Measurements from ENCODE around the gene RNASEH2B. TPM values are rescaled to one million over a fixed set of nuclear protein-coding genes. Genes with fewer than 3 reads are reported as not detected.
A peak's percentile ranks its signal among the peaks of the same experiment; 100 is the strongest.

The RNASEH2B gene
- total and polyA plus RNA-seq, 2 of the 13 experiments (the other 11 are each of a cell fraction or from before 2014, with no cell fraction given) = 17.2 to 55.4 TPM

DNA sequence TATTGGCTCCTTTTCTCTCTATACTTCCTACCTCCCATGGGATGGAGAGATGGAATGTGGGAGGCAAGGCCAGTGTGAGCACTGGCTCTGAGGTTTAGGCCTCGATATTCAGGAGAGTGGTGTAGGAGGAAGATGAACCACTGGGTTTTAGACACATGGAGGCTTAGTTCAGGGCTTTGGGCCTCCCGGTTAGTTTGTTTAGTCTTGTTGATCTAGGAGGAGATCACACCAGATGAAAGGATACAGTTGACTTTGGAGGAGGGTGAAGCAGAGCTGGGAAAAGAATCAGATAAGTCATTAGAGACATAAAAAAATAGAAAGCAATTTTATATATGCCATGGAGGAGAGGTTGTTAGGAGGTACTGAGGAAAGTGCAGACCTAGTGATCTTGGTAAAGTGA lies 30.9 kb downstream of the RNASEH2B start (continued):
- TF ChIP-seq, protein P1, sequence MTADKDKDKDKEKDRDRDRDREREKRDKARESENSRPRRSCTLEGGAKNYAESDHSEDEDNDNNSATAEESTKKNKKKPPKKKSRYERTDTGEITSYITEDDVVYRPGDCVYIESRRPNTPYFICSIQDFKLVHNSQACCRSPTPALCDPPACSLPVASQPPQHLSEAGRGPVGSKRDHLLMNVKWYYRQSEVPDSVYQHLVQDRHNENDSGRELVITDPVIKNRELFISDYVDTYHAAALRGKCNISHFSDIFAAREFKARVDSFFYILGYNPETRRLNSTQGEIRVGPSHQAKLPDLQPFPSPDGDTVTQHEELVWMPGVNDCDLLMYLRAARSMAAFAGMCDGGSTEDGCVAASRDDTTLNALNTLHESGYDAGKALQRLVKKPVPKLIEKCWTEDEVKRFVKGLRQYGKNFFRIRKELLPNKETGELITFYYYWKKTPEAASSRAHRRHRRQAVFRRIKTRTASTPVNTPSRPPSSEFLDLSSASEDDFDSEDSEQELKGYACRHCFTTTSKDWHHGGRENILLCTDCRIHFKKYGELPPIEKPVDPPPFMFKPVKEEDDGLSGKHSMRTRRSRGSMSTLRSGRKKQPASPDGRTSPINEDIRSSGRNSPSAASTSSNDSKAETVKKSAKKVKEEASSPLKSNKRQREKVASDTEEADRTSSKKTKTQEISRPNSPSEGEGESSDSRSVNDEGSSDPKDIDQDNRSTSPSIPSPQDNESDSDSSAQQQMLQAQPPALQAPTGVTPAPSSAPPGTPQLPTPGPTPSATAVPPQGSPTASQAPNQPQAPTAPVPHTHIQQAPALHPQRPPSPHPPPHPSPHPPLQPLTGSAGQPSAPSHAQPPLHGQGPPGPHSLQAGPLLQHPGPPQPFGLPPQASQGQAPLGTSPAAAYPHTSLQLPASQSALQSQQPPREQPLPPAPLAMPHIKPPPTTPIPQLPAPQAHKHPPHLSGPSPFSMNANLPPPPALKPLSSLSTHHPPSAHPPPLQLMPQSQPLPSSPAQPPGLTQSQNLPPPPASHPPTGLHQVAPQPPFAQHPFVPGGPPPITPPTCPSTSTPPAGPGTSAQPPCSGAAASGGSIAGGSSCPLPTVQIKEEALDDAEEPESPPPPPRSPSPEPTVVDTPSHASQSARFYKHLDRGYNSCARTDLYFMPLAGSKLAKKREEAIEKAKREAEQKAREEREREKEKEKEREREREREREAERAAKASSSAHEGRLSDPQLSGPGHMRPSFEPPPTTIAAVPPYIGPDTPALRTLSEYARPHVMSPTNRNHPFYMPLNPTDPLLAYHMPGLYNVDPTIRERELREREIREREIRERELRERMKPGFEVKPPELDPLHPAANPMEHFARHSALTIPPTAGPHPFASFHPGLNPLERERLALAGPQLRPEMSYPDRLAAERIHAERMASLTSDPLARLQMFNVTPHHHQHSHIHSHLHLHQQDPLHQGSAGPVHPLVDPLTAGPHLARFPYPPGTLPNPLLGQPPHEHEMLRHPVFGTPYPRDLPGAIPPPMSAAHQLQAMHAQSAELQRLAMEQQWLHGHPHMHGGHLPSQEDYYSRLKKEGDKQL (CRISPR knock-in tag; IDR thresholded peaks at IDR 0.05; ENCODE audit: low read depth) = no peak
- TF ChIP-seq, protein P2, sequence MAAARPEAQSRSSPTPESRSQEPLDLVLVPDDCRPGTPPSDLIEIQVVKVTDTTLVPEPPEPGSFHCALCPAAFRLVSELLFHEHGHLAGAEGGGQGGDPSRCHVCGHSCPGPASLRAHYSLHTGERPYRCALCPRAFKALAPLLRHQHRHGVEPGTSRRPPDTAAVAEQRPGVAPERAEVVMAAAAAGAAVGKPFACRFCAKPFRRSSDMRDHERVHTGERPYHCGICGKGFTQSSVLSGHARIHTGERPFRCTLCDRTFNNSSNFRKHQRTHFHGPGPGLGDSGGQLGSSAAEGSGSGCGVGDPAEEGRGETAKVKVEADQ (CRISPR knock-in tag; IDR thresholded peaks at IDR 0.05; ENCODE audit: borderline replicate concordance) = no peak
- TF ChIP-seq POGZ (CRISPR knock-in tag; IDR thresholded peaks at IDR 0.05) (peak; percentile 68), SUZ12 (IDR thresholded peaks at IDR 0.05; ENCODE audit: low read depth, low read length) (no peak), POLR2A (IDR thresholded peaks at IDR 0.05; ENCODE audit: insufficient read depth in 1 of 2, low read depth in 2 of 2, low read length in 2 of 2) (no peak), CENPT (CRISPR knock-in tag; IDR thresholded peaks at IDR 0.05; ENCODE audit: low read depth) (no peak), ZNF564 (CRISPR knock-in tag; IDR thresholded peaks at IDR 0.05) (no peak), ISX (CRISPR knock-in tag; conservative IDR thresholded peaks at IDR 0.05) (no peak), TOE1 (CRISPR knock-in tag; IDR thresholded peaks at IDR 0.05) (no peak), ZFY (CRISPR knock-in tag; IDR thresholded peaks at IDR 0.05) (0 out of 2 replicates have a peak, but pooled peaks have one; percentile 16), IKZF1 (IDR thresholded peaks at IDR 0.05) (no peak), PITX1 (CRISPR knock-in tag; IDR thresholded peaks at IDR 0.05) (peak; percentile 59; the same call in 1 of the 2 replicates), CAMTA2 (CRISPR knock-in tag; IDR thresholded peaks at IDR 0.05; ENCODE audit: borderline replicate concordance) (no peak), MBD4 (IDR thresholded peaks at IDR 0.05; ENCODE audit: borderline replicate concordance, low read length) (no peak)
- TF ChIP-seq, protein P3, sequence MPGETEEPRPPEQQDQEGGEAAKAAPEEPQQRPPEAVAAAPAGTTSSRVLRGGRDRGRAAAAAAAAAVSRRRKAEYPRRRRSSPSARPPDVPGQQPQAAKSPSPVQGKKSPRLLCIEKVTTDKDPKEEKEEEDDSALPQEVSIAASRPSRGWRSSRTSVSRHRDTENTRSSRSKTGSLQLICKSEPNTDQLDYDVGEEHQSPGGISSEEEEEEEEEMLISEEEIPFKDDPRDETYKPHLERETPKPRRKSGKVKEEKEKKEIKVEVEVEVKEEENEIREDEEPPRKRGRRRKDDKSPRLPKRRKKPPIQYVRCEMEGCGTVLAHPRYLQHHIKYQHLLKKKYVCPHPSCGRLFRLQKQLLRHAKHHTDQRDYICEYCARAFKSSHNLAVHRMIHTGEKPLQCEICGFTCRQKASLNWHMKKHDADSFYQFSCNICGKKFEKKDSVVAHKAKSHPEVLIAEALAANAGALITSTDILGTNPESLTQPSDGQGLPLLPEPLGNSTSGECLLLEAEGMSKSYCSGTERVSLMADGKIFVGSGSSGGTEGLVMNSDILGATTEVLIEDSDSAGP (CRISPR knock-in tag; IDR thresholded peaks at IDR 0.05; ENCODE audit: borderline replicate concordance) = no peak
- TF ChIP-seq, protein P4, sequence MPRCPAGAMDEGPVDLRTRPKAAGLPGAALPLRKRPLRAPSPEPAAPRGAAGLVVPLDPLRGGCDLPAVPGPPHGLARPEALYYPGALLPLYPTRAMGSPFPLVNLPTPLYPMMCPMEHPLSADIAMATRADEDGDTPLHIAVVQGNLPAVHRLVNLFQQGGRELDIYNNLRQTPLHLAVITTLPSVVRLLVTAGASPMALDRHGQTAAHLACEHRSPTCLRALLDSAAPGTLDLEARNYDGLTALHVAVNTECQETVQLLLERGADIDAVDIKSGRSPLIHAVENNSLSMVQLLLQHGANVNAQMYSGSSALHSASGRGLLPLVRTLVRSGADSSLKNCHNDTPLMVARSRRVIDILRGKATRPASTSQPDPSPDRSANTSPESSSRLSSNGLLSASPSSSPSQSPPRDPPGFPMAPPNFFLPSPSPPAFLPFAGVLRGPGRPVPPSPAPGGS (CRISPR knock-in tag; IDR thresholded peaks at IDR 0.05) = no peak
- TF ChIP-seq, protein P5, sequence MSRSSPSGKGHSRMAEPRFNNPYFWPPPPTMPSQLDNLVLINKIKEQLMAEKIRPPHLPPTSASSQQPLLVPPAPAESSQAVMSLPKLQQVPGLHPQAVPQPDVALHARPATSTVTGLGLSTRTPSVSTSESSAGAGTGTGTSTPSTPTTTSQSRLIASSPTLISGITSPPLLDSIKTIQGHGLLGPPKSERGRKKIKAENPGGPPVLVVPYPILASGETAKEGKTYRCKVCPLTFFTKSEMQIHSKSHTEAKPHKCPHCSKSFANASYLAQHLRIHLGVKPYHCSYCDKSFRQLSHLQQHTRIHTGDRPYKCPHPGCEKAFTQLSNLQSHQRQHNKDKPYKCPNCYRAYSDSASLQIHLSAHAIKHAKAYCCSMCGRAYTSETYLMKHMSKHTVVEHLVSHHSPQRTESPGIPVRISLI (CRISPR knock-in tag; IDR thresholded peaks at IDR 0.05; ENCODE audit: borderline replicate concordance) = no peak
- TF ChIP-seq, protein P6, sequence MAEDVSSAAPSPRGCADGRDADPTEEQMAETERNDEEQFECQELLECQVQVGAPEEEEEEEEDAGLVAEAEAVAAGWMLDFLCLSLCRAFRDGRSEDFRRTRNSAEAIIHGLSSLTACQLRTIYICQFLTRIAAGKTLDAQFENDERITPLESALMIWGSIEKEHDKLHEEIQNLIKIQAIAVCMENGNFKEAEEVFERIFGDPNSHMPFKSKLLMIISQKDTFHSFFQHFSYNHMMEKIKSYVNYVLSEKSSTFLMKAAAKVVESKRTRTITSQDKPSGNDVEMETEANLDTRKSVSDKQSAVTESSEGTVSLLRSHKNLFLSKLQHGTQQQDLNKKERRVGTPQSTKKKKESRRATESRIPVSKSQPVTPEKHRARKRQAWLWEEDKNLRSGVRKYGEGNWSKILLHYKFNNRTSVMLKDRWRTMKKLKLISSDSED (CRISPR knock-in tag; IDR thresholded peaks at IDR 0.05) = no peak
